Endometrial microvascular endothelial cells (primary cell): ENCODE results near the gene C2orf72. TPM values are rescaled to one million over a fixed set of nuclear protein-coding genes. Genes with fewer than 3 reads are reported as not detected.
"Not testable (repeated sequence)": the region's sequence is repeated elsewhere in the genome, so short reads cannot be mapped to it uniquely, and the experiment has no call there.

Experiments
- in situ Hi-C: cut with HindIII; loops from 2 replicates; pipeline ENCODE4 v1.10.0; 2017; ENCODE audit warnings: low sequenced_read_pairs, low pct_unique_long_range_greater_than_20kb; ENCODE audit errors: inconsistent ontology term
- total RNA-seq: library from RNA; depleted of rRNA; stranded (reverse); fragments of >200 nt; gene quantifications from one replicate; pipeline ENCODE4 v1.2.3, GENCODE V29; 2015; ENCODE audit errors: inconsistent ontology term

Gene C2orf72
- total RNA-seq, 1 donor from 2014 or later, result not detected

GRCh38 chr2:231011526-231011925, 25.8 kb upstream of the C2orf72 start:
- in situ Hi-C loops, result no loop called here

GRCh38 chr2:231012463-231012862, 24.9 kb upstream of the C2orf72 start:
- in situ Hi-C loops, result no loop called here

DNA sequence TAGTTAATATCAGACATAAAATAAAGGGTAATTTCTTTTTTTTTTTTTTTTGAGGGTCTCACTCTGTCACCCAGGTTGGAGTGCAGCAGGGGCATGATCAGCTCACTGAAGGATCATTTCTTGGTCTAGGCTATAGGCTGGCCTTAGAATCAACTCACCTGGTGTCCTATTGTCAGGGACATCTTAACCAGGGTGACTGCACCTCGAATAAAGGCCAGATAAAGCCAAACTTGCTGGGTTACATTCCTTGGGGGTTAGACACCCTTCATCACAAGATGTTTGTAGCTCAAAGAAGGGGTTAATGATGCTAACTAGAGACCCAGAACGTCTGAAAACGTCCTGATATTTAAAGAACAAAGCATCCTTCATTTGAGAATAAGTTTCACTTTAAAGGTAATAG, 23.5 kb upstream of the C2orf72 start:
- in situ Hi-C loops, result no loop called here

GRCh38 chr2:231015478-231015877, 21.8 kb upstream of the C2orf72 start:
- in situ Hi-C loops, result no loop called here

GRCh38 chr2:231015926-231016325, 21.4 kb upstream of the C2orf72 start:
- in situ Hi-C loops, result no loop called here

GRCh38 chr2:231016566-231017230, 20.6 kb upstream of the C2orf72 start:
- in situ Hi-C loops, result no loop called here

GRCh38 chr2:231017231-231017598, 20.1 kb upstream of the C2orf72 start:
- in situ Hi-C loops, result no loop called here

DNA sequence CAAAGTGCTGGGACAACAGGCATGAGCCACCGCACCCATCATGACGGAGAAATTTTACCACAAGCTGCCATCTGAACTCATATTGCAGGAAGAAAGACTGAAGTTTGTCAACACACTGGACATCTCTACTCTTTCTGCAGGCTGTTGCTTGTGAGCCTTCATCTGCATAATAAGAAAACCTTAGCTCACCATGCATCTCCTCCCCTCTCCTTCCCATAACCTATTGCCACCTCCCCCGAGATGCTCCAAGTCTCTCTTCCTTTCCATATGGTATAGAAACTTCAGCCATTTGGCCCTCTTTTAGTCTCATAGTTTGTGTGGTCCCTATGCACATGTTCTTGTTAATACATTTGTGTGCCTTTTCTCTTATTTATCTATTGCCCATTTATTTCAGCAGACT, 19.1 kb upstream of the C2orf72 start:
- in situ Hi-C loops, result no loop called here

GRCh38 chr2:231025059-231025458, 12.3 kb upstream of the C2orf72 start:
- in situ Hi-C loops, result not testable (repeated sequence)

DNA sequence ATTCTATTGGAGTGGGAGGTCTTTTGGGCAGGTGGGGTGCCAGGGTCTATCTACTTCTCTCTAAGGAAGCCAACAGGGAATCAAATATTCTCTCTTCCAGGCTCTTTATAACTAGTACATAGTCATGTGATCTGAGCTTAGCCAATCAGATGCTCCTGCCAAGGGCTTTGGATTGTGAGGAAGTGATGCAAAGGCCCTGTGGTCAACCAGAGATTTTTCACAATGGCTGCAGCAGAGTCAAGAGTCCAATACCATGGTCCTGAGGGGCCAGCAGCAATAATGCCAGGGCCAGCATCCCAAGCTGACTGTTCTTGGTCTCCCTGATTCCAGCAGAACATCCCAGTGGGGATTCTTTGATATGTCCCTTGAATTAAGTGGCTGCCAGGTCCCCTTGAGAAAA, 8.4 kb upstream of the C2orf72 start:
- in situ Hi-C loops, result no loop called here

DNA sequence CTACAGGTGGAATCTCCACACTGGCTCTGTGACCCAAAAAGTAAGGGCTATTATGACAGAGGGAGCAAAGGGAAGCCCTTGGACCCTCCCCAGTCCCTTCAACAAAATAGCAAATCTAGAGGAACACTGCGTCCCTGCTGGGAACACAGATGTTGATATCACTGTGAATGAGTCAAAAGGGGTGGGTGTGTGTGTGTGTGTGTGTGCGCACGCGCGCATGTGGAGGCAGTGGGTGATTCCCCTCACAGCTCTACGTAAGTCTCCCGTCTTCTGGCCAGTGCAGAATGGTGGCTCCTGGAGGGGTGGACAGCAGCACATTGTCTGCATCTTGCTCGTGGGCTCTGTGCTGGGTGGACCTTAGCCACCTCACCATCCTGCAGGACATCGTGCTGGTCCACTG, 7.8 kb upstream of the C2orf72 start:
- in situ Hi-C loops, result no loop called here

DNA sequence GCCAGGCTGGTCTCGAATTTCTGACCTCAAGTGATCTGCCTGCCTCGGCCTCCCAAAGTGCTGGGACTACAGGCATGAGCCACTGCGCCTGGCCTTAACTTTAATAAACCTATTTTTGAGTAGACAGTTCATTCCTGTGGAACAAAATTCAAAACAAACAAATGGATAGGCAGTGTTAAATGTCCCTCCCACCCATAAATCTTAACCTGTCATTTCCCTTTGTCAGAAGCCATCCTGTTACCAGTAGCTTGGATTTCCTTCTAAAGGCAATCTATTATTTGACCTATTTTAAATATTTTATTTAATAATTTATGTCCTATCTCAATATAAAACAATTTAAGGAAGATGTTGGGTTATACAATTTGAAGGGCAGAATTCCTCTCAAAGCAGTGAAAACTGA, 6.6 kb upstream of the C2orf72 start:
- in situ Hi-C loops, result no loop called here

DNA sequence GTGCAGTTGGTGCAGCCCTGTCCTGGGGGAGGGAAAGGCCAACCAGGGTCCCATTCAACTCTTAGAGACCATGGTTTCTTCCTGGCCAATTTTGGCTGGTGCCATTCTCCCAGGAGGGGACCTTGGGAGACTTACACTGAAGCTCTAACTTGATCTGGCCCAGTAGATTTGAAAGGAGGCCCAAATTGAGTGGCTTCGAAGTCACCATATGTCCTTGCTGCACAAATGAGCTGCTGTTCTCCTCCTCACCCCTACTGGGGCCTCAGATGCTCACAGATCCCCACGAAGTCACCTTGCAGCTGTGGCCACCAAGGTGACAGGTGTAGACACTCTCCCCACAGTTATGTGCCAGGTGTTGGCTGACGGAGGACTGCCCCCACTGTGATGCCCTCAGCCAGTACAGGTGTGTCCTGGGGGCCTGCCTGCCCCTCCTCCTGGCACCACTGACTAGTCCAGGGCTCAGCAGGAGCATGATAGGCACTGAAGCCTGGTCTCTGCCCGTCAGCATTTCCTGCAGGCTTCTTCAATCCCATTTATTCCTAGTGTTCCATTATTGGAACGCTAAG, 4.7 kb upstream of the C2orf72 start:
- in situ Hi-C loops, result no loop called here

DNA sequence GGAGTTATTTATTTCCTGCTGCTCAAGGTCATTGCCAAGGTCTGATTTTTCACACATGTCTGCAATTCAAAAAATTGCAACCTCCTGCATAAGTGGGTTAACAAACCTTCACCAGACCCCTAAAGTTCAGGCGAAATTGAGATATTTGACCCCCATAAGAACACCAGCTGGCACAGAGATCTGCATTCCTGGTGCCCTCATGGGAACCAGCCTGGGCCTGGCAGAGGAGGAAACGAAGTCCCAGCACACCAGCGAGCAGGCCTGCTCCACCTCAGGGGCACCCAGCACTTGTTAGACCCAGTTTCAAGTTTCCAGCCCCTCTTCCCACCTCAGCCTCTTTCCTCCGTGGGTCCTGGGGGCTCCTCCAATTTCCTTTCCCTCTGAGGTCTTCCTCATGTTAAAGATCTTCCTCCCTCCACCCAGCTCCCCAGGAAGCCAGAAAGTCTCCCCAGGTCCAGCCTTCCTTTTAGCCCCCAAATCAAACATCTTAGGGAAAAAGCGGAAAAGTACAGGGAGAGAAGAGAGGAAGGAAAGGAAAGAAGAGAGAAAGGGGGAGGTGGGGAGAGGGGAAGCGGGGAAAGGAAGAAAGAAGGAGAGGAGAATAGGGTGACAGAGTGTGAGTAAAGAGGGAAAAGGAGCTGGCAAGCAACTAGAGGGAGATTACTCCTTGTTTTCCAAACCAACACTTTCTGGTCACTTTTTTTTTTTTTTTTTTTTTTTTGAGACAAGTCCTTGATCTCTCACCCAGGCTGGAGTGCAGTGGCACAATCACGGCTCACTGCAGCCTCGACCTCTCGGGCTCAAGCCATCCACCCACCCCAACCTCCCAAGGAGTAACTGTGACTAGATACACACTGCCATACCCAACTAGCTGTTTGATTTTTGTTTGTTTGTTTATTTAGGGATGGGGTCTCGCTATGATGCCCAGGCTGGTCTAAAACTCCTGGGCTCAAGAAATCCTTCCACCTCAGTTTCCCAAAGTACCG, 3.9 kb upstream of the C2orf72 start:
- in situ Hi-C loops, result no loop called here

DNA sequence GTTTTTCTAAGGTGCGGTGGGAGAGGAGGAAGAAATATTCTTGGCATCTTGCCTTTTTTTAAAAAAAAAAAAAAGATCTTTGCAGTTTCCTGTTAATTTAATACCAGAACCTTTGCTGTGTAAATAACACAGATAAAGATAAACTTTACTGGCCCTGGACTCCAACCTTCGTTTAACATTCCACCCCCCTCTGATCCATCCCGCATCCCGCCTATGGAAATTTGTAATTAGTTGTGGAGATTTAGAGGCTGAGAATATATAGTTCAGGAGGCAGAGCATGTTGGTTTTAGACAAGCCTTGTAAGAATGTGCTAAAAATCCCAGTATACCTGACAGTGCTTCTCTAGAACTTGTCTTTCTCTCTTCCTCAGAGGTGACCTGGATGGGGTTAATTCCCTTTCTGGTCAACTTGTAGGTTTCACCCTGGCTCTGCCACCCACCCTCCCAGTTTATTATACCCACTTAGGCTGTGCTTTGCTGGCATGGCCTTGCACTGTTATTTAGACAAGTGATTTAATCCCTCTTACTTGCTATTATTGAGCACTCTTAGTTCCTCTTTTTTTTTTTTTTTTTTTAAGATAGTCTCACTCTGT, 2.9 kb upstream of the C2orf72 start:
- in situ Hi-C loops, result no loop called here

- in situ Hi-C loops, result no loop called here
These were observed 1.2 kb upstream of the C2orf72 start for GRCh38 chr2:231036131-231036530.

DNA sequence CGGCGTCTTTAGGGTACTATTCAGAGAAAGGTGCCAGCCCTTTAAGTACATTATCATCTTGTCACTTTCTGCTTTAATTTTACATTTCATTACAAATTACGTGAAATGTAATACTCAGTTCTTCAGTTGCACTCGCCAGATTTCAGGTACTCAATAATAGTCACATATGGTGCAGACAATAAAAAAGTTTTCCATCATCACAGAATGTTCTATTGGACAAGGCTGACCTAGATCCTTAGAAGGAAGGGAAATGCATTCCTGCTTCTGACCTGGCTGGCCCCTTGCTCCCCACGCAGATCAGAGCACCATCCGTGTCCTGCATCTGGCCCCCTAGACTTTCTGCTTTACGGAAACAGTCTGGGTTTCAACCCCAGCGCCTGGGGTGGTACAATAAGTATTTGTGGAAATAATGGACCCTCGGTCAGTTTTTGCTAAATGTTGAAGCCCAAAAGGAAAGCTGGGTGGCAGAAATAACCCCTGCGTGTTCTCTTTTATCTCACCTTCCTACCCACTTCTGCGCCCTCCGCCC, 681 bp upstream of the C2orf72 start:
- in situ Hi-C loops, result no loop called here

DNA sequence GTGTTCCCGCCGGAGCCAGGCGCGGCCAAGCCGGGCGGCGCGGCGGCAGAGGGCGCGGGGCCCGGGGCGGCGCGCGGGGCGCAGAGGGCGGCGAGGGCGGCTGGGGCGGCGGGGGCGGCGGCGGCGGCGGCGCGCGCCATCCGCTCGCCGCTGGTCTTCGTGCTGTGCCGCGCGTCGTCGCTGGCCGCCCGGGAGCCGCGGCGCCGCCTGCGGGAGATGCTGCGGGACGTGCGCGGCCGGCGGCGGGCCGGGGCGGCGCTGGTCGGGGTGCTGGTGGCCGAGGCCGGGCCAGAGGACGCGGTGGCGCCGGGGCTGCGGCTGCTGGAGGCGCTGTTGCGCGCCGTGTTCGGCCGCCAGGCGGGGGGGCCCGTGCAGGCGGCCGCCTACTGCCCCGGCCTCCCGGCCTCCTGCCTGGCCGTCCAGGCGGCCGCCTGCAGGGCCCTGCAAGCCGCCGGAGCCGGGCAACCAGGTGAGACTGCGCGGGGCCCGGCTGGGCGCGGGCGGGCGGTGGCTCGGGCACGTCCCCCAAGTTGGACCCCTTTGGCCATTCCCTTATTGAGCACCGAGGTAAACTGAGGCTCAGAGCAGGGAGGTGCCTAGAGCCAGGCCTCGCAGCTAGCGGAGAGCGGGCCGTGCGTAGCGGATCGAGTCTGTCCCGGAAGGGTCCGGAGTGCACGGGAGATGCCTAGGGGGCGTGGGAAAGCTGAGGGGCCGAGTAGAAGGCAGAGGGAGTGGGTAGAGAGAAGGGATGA, 584 bp downstream of the C2orf72 start:
- in situ Hi-C loops, result no loop called here
